ENCODE results near the gene C10orf53.

The C10orf53 gene

DNA sequence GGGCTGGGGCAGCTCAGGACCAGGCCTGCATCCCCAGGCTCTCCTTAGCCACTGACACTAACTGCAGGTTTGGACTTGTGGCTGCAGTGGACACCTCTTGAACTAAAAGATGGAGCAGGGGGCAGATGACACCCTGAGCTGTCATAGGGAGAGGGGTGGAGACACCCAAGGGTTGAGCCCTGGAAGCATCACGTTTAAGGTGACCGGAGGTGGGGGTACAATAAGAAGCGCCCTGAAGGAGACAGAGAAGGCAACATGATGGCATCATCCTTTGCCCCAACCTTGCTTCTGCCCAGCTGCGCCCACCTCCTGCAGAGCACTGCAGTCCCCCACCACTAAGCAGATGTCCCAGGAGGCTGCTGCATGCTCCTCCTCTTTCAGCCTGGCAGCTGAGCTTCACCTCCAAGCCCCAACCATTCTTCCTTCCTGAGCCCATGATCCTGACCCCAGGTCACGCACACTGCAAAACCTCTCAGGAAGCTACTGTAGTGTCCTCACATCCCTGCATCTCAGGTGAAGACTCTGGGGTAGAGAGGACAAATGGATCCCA lies 57.2 kb downstream of the C10orf53 start:
- H3K36me3 ChIP-seq (ENCODE audit: control insufficient read depth, insufficient read depth, low read length), result no peaks in the 10 kb centered on the region
- no peaks in the 10 kb centered on the region for H3K27me3 ChIP-seq (ENCODE audit: control insufficient read depth, insufficient read depth, low read length)
- H3K4me1 ChIP-seq (ENCODE audit: control insufficient read depth, insufficient read depth, low read length), result no peaks in the 10 kb centered on the region
- H3K9ac ChIP-seq (ENCODE audit: low read length), result no peak overlapping the region
- H3K9me3 ChIP-seq (ENCODE audit: control insufficient read depth, low read length), result no peaks in the 10 kb centered on the region
- no peak overlapping the region for H3K4me3 ChIP-seq (ENCODE audit: low read length)

- Histone ChIP-seq H3K9me3 (ENCODE audit: control insufficient read depth, low read length) (no peaks in the 10 kb centered on the region), H3K4me3 (ENCODE audit: low read length) (no peak overlapping the region), H3K36me3 (ENCODE audit: control insufficient read depth, insufficient read depth, low read length) (no peaks in the 10 kb centered on the region), H3K9ac (ENCODE audit: low read length) (no peak overlapping the region), H3K27me3 (ENCODE audit: control insufficient read depth, insufficient read depth, low read length) (no peaks in the 10 kb centered on the region), H3K4me1 (ENCODE audit: control insufficient read depth, insufficient read depth, low read length) (no peaks in the 10 kb centered on the region)
Observed at GRCh38 chr10:49737474-49738201, 58.2 kb downstream of the C10orf53 start.

DNA sequence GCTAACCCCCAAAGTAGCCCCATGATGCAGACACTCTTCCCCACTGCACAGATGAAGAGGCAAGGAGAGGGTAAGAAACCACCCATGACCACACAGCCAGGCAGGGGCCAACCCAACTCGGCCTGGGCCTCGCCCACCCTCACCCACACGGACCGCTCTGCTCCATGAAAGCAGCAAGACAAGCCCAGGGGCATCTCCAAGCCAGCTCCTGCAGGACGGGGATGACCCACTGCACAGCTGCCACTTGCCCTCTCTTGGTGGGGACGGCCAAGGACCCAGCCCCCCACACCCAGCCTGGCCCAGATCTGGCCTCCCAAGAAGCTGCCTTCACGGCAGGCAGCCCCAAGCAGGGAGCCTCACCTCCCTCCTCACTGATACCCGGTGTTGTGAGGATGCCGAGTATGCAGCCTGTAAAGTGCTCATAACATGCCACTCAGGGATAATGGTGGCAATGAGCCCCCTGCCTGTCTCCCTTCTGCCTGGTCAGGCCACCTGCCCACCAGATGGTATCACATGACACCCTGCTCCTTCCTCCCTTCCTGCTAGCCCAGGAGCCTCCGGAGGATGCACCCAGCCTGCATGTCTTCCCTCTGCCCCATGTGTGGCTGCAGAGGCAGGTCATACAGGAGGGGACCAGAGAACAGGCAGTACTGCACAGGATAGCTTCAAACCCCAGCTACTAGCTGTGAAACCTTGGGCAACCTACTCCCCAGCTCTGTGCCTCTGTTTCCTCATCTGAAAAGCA lies 59.3 kb downstream of the C10orf53 start:
- Histone ChIP-seq H3K9me3 (ENCODE audit: control insufficient read depth, low read length) (no peaks in the 10 kb centered on the region), H3K4me3 (ENCODE audit: low read length) (no peak overlapping the region), H3K4me1 (ENCODE audit: control insufficient read depth, insufficient read depth, low read length) (no peaks in the 10 kb centered on the region), H3K9ac (ENCODE audit: low read length) (no peak overlapping the region), H3K36me3 (ENCODE audit: control insufficient read depth, insufficient read depth, low read length) (no peaks in the 10 kb centered on the region), H3K27me3 (ENCODE audit: control insufficient read depth, insufficient read depth, low read length) (no peaks in the 10 kb centered on the region)

DNA sequence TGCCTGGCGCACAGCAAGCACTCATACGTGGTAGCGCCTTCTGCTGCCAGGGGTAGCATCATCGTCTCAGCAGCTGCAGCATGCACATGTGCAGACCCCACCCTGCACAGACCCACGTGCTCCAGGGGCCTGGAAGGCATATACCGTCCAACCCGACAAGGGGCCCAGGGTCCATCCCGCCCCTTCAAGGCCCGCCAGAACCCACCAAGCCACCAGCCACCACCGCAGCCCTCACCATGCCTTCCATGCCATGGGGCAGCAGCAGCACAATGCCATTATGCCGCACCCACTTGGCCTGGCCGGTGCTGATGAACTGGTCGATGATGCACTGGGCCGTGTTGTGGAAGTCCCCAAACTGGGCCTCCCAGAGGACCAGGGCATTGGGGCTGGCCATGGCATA lies 60.0 kb downstream of the C10orf53 start:
- no peaks in the 10 kb centered on the region for H3K4me1 ChIP-seq (ENCODE audit: control insufficient read depth, insufficient read depth, low read length)
- no peaks in the 10 kb centered on the region for H3K9me3 ChIP-seq (ENCODE audit: control insufficient read depth, low read length)
- H3K36me3 ChIP-seq (ENCODE audit: control insufficient read depth, insufficient read depth, low read length), result no peaks in the 10 kb centered on the region
- H3K27me3 ChIP-seq (ENCODE audit: control insufficient read depth, insufficient read depth, low read length), result no peaks in the 10 kb centered on the region
- H3K9ac ChIP-seq (ENCODE audit: low read length), result no peak overlapping the region
- no peak overlapping the region for H3K4me3 ChIP-seq (ENCODE audit: low read length)

DNA sequence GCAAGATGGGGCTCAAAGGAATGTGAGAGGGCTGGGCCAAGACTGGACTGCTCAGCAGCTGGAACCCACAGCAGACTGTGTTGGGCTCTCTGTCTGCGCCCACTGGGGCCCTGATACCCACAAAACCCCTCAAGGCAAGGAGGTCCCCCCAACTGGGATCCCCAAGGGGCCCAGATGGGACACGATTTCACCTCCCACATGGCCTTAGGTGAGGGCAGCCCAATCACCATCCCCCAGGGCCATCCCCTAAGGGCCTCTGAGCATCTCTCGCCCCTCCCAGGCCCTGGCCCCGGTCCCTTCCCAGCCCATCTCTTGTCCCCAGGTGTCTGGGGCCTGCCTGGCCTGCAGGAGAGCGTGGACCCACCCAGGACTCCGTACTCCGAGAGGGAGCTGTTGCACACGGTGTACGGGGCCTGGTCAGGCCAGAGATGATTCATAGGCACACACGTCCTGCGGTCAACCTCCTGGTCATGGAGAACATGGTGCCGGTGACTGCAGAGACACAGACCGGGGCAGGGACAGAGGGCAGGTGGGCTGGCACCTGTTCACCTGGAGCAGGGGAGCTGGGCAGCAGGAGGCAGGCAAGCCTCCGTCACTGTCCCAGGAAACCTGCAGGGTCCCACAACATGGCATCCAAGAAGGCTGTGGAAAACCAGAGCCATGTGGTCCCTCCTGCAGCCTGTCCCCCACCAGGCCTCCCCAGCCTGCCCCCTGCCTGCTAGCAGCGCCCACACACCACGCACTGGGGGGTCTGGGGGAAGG lies 61.1 kb downstream of the C10orf53 start:
- H3K36me3 ChIP-seq (ENCODE audit: control insufficient read depth, insufficient read depth, low read length), result no peaks in the 10 kb centered on the region
- no peak overlapping the region for H3K9ac ChIP-seq (ENCODE audit: low read length)
- no peaks in the 10 kb centered on the region for H3K9me3 ChIP-seq (ENCODE audit: control insufficient read depth, low read length)
- no peaks in the 10 kb centered on the region for H3K4me1 ChIP-seq (ENCODE audit: control insufficient read depth, insufficient read depth, low read length)
- no peak overlapping the region for H3K4me3 ChIP-seq (ENCODE audit: low read length)
- H3K27me3 ChIP-seq (ENCODE audit: control insufficient read depth, insufficient read depth, low read length), result no peaks in the 10 kb centered on the region

DNA sequence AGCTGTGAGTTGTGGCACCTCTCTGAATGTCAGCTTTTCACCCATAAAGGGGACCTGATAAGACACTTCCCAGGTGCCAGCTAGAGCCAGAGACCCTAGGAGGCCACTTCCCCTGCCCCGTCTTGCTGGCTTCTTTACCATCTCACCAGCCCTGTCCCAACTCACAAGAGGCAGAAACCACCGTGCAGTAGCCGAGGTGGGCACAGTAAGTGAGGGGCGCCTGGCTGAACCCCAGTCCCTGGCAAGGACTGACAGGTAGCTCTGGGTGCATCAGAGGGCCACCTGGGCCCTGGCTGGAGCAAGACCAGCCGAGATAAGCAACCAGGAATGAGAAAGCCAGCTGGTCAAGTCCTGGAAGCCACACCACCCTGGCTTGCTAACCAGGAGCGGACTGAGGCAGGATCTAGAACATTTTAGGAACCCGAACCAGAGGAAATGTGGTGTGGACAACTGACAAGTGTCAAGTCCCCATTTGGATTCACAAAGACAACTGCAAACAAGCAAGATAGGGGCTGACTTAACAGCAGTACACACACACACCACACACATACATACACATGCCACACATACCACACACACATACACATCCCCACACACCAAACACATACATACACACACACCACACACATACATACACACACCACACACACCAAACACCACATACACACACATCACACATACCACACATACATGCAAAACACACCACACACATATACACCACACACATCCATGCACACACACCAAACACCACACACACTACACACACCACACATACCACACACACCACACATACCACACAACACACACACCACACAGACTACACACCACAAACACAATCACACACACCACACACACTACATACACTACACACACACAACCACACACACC lies 61.9 kb downstream of the C10orf53 start:
- no peaks in the 10 kb centered on the region for H3K9me3 ChIP-seq (ENCODE audit: control insufficient read depth, low read length)

DNA sequence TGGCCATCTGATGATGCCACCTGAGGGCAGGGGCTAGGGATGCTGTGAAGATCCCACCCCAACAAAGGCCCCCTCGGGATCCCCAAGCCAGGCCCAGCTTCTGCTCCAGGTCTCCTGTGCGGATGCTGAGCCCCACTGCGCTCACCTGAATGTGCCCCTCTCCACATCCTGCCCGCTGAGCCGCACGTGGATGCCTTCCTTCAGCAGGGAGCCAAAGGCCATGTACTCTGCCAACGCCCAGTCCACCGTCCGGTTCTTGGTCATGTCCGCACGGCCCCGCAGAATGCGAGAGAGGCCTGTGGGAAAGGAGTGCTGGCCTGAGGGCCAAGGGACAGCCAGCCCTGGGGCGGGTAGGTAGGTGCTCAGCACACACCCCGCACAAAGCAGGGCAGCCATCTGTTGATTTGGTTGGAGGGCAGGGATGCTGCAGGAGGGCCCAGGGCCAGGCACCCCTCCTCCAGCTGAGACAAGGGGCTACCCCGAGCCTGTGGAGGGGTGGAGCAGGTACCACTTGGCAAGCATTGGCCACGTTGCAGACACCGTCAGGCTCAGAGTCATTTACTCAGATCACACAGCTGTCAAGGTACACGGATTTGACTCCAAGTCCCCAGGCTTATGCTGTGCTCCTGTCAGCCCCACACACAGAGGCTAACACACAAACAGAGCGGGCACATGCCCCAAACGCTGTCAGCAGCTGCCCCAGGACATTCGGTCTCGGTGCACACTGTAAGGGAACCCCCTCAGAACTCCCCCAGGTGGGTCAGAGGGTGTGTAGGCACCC lies 63.4 kb downstream of the C10orf53 start:
- Histone ChIP-seq H3K36me3 (ENCODE audit: control insufficient read depth, insufficient read depth, low read length) (no peaks in the 10 kb centered on the region), H3K9ac (ENCODE audit: low read length) (no peak overlapping the region), H3K4me3 (ENCODE audit: low read length) (no peak overlapping the region), H3K27me3 (ENCODE audit: control insufficient read depth, insufficient read depth, low read length) (no peaks in the 10 kb centered on the region), H3K4me1 (ENCODE audit: control insufficient read depth, insufficient read depth, low read length) (no peaks in the 10 kb centered on the region), H3K9me3 (ENCODE audit: control insufficient read depth, low read length) (no peaks in the 10 kb centered on the region)

More for the DNA sequence above, 61.9 kb downstream of the C10orf53 start:
- no peaks in the 10 kb centered on the region for H3K36me3 ChIP-seq (ENCODE audit: control insufficient read depth, insufficient read depth, low read length)
- H3K4me3 ChIP-seq (ENCODE audit: low read length), result no peak overlapping the region
- H3K9ac ChIP-seq (ENCODE audit: low read length), result no peak overlapping the region
- no peaks in the 10 kb centered on the region for H3K4me1 ChIP-seq (ENCODE audit: control insufficient read depth, insufficient read depth, low read length)
- no peaks in the 10 kb centered on the region for H3K27me3 ChIP-seq (ENCODE audit: control insufficient read depth, insufficient read depth, low read length)

GRCh38 chr10:49743464-49744075 lies 64.1 kb downstream of the C10orf53 start:
- no peak overlapping the region for H3K4me3 ChIP-seq (ENCODE audit: low read length)
- H3K4me1 ChIP-seq (ENCODE audit: control insufficient read depth, insufficient read depth, low read length), result no peaks in the 10 kb centered on the region
- no peak overlapping the region for H3K9ac ChIP-seq (ENCODE audit: low read length)
- H3K36me3 ChIP-seq (ENCODE audit: control insufficient read depth, insufficient read depth, low read length), result no peaks in the 10 kb centered on the region
- H3K27me3 ChIP-seq (ENCODE audit: control insufficient read depth, insufficient read depth, low read length), result no peaks in the 10 kb centered on the region
- H3K9me3 ChIP-seq (ENCODE audit: control insufficient read depth, low read length), result no peaks in the 10 kb centered on the region

DNA sequence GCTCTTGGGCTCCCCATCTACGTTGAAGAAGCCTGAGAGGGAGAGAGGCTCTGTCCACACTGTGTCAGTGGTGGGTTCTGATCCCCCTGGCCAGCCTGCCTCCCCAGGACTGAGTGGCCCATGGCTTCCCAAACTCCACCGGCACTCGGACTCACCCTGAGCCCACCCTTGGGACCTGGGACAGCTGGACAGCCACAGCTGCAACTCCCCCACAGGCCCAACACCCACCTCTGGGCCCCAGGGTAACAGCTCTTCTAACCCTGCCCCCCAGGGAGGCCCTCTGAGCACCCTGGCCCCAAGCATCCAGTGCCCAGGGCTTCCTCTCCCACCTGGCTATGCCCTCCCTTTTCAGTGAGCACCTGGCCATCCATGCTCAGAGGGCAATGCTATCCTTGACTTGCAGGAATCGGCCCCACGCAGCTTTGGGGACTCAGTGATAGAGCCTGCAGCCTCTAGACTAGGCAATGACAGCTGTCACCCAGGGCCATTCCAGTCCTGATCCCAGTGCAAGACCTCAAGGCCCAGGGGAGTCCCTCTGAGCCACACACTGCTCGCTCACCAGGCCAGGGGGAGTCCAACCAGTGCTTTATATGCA lies 64.7 kb downstream of the C10orf53 start:
- no peaks in the 10 kb centered on the region for H3K4me1 ChIP-seq (ENCODE audit: control insufficient read depth, insufficient read depth, low read length)
- no peaks in the 10 kb centered on the region for H3K9me3 ChIP-seq (ENCODE audit: control insufficient read depth, low read length)
- H3K36me3 ChIP-seq (ENCODE audit: control insufficient read depth, insufficient read depth, low read length), result no peaks in the 10 kb centered on the region
- H3K27me3 ChIP-seq (ENCODE audit: control insufficient read depth, insufficient read depth, low read length), result no peaks in the 10 kb centered on the region
- no peak overlapping the region for H3K4me3 ChIP-seq (ENCODE audit: low read length)
- H3K9ac ChIP-seq (ENCODE audit: low read length), result no peak overlapping the region

- no peaks in the 10 kb centered on the region for H3K9me3 ChIP-seq (ENCODE audit: control insufficient read depth, low read length)
- H3K4me3 ChIP-seq (ENCODE audit: low read length), result no peak overlapping the region
- no peaks in the 10 kb centered on the region for H3K36me3 ChIP-seq (ENCODE audit: control insufficient read depth, insufficient read depth, low read length)
- no peaks in the 10 kb centered on the region for H3K27me3 ChIP-seq (ENCODE audit: control insufficient read depth, insufficient read depth, low read length)
- no peaks in the 10 kb centered on the region for H3K4me1 ChIP-seq (ENCODE audit: control insufficient read depth, insufficient read depth, low read length)
- H3K9ac ChIP-seq (ENCODE audit: low read length), result no peak overlapping the region
Observed at GRCh38 chr10:49744924-49745605, 65.6 kb downstream of the C10orf53 start.
